Common myeloid progenitor, CD34-positive (primary cell): ENCODE data around the gene CAPN11.

ENCODE experiments used
- CTCF ChIA-PET: fragments of 350-600 bp; sonication (Branson Sonifier 250); formaldehyde crosslinking; loops from one replicate; lab custom pipeline; 2021; ENCODE audit warnings: antibody characterized with exemption; lab: Charles Lee
- POLR2A ChIA-PET: fragments of 350-600 bp; sonication (Branson Sonifier 250); formaldehyde crosslinking; loops from one replicate; lab custom pipeline; 2021; ENCODE audit warnings: antibody characterized with exemption; lab: Charles Lee
- DNase-seq, 3 donors: peaks; one replicate each; pipeline versions ENCODE4 v3.0.0 to v3.0.0-alpha.2; 2013
- H3K27ac ChIP-seq, 2 experiments: 1 replicate in 1 of 2; 2 replicates in 1 of 2; pipeline ENCODE4 v1.7.0; 2013; ENCODE audit warnings: inconsistent platforms in 2 of 2, low read length in 2 of 2, mild to moderate bottlenecking in 2 of 2, low read depth in 1 of 2, moderate library complexity in 1 of 2; ENCODE audit not compliant: severe bottlenecking in 2 of 2, insufficient read depth in 1 of 2, poor library complexity in 1 of 2
- H3K27me3 ChIP-seq, 5 experiments: replicated peaks in 2 of 5; 1 replicate in 3 of 5; 2 replicates in 2 of 5; pipeline versions ENCODE4 v1.6.1 to v1.7.0; 2013; ENCODE audit warnings: low read length in 4 of 5, mild to moderate bottlenecking in 2 of 5, moderate library complexity in 2 of 5, inconsistent platforms in 1 of 5; ENCODE audit not compliant: insufficient read depth in 5 of 5, control insufficient read depth in 4 of 5
- H3K36me3 ChIP-seq, 4 experiments: 1 replicate in 2 of 4; 2 replicates in 2 of 4; pipeline versions ENCODE4 v1.6.1 to v1.7.0; 2013; ENCODE audit warnings: low read length in 3 of 4, control low read depth in 1 of 4, mild to moderate bottlenecking in 1 of 4; ENCODE audit not compliant: control insufficient read depth in 4 of 4, insufficient read depth in 4 of 4
- H3K4me1 ChIP-seq, 4 experiments: 1 replicate in 3 of 4; 2 replicates in 1 of 4; pipeline versions ENCODE4 v1.6.1 to v1.7.1; 2013; ENCODE audit warnings: low read length in 3 of 4, mild to moderate bottlenecking in 3 of 4, control low read depth in 1 of 4, inconsistent platforms in 1 of 4, moderate library complexity in 1 of 4; ENCODE audit not compliant: control insufficient read depth in 4 of 4, insufficient read depth in 4 of 4; ENCODE audit errors: control extremely low read depth in 1 of 4
- H3K4me3 ChIP-seq, 7 experiments: 1 replicate in 4 of 7; 2 replicates in 3 of 7; pipeline versions ENCODE4 v1.5.1 to v1.7.0; 2013; ENCODE audit warnings: mild to moderate bottlenecking in 7 of 7, low read length in 6 of 7, moderate library complexity in 6 of 7, inconsistent platforms in 2 of 7, low read depth in 2 of 7, control low read depth in 1 of 7; ENCODE audit not compliant: insufficient read depth in 4 of 7, control insufficient read depth in 1 of 7; ENCODE audit errors: extremely low read depth in 1 of 7
- H3K9me3 ChIP-seq, 5 experiments: 1 replicate in 4 of 5; 2 replicates in 1 of 5; pipeline versions ENCODE4 v1.6.1 to v1.7.1; 2013; ENCODE audit warnings: low read length in 4 of 5, mild to moderate bottlenecking in 2 of 5, inconsistent platforms in 1 of 5, low read depth in 1 of 5, moderate library complexity in 1 of 5; ENCODE audit not compliant: control insufficient read depth in 4 of 5, insufficient read depth in 2 of 5; ENCODE audit errors: control extremely low read depth in 1 of 5
- WGBS: methylation state at CpG from one replicate; pipeline ENCODE4 v1.1.5; 2013; ENCODE audit not compliant: insufficient coverage; 5-methylcytosine and 5-hydroxymethylcytosine counted together

Gene CAPN11

DNA sequence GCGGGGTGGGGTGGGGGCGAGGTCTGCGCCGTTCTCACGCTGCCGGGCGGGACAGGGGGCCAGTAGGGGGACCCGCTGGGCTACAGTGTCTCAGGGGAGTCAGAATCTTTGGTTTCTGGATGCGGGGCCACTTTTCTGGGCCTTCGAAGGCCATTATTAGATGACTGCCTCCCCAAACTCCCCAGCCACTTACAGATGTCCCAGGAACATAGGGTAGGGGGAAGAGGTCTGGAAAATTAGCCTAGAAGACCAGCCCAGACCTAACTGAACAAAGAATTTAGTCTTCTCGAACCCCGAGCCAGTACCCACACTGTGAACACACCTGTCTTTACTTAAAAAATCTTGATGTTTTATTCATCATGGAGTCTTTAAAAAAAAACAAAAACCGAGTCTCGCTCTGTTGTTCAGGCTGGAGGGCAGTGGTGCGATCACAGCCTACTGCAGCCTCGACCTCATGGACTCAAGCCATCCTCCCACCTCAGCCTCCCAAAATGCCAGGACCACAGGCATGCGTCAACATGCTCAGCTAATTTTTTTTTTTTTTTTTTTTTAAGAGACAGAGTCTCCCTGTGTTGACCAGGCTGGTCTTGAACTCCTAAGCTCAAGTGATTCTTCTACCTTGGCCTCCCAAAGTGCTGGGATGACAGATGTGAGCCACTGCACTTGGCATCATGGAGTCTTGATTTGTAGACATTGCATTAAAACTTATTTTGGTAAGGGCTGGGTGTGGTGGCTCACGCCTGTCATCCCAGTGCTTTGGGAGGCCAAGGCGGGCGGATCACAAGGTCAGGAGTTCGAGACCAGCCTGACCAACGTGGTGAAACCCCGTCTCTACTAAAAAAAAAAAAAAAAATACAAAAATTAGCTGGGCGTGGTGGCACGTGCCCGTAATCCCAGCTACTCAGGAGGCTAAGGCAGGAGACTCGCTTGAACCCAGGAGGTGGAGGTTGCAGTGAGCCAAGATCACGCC is 61.5 kb downstream of the CAPN11 start:
- CTCF ChIA-PET, result interaction anchor here (1.0 to 2.8 kb wide), 8 partner anchors 14 to 102 kb away, joined by 3 to 9 read pairs (median 4); no protein-coding TSS in a partner anchor
- peaks cover 0 to 80% (median 72%) of the 10 kb centered on the region in 4 experiments for H3K4me1 ChIP-seq
- POLR2A ChIA-PET, result interaction anchor here (0.6 to 2.4 kb wide), 5 partner anchors 14 to 44 kb away, joined by 3 to 9 read pairs (median 5); partner anchors contain the start of gene HSP90AB1
- H3K27me3 ChIP-seq, result no peaks in the 10 kb centered on the region
- DNase-seq, result no peak
- H3K4me3 ChIP-seq, result peak overlapping the region in 2 of 7 experiments; percentile 51 to 75
- 100% methylated on average over 5 of the region's 28 CpGs for WGBS
- H3K27ac ChIP-seq, result no peak overlapping the region
- H3K9me3 ChIP-seq, result no peaks in the 10 kb centered on the region
- H3K36me3 ChIP-seq, result no peaks in the 10 kb centered on the region

DNA sequence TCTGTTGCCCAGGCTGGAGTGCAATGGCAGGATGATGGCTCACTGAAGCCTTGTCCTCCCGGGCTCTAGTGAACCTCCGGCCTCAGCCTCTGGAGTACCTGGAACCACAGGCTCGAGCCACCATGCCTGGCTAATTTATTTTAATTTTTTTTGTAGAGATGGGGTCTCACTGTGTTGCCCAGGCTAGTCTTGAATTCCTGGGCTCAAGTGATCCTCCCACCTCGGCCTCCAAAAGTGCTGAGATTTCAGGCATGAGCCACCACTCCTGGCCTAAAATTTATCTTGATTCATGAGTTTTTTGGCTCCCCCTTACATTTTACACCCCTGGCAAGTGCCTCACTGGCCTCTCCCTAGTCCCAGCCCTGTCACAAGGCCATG is 62.3 kb downstream of the CAPN11 start:
- no peak overlapping the region for H3K27ac ChIP-seq
- CTCF ChIA-PET, result interaction anchor here (0.7 to 5.8 kb wide), 14 partner anchors 8 to 57 kb away, joined by 3 to 96 read pairs (median 4); no protein-coding TSS in a partner anchor
- 100% methylated on average over 4 of the region's 4 CpGs for WGBS

DNA sequence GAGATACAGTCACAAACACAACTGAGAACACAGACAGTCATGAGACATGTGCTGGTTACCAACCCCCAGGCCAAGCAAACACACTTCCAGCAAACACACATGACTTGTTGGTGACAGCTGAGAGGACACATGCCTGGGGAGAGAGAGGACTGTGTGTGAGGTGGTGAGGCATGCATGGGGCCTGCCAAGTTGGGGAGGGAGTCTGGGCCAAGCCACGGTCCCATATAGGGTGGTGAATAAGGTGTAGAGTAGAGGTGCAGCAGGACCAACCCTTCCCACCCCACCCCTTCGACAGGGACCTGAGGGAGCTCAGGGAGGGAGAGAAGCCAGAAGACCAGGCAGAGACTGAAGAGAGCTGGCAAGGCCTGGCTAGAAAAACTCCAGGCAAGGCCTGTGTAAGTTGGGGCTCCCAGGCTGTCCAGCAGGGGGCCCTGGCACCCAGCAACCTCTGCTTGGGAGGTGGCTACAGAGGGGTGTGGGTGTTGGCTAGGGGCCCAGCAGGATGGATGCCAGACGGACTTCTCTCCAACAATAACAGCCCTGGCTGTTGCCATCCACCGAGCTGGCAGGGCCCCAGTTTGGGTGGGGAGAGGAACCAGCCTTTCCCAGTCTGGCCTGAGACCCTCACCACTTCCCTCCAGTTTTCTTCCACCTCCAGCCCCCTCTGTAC is 62.8 kb downstream of the CAPN11 start:
- Histone ChIP-seq H3K27ac (no peak overlapping the region), H3K4me1 (peaks cover 0 to 89% (median 83%) of the 10 kb centered on the region in 4 experiments), H3K4me3 (peak overlapping the region in 2 of 7 experiments; percentile 11), H3K27me3 (no peaks in the 10 kb centered on the region), H3K36me3 (no peaks in the 10 kb centered on the region), H3K9me3 (no peaks in the 10 kb centered on the region)
- no CpG with 5 or more reads among the region's 4 CpGs for WGBS
- ChIA-PET CTCF (interaction anchor here (0.7 to 5.8 kb wide), 17 partner anchors 9 to 58 kb away, joined by 3 to 96 read pairs (median 4); partner anchors contain the start of gene HSP90AB1), POLR2A (interaction anchor here (2.4 kb wide), 1 partner anchor 26 kb away, joined by 9 read pairs; the partner anchor contains the start of gene HSP90AB1)
- DNase-seq, result peak; percentile 89 to 93 (median 93)

More for the DNA sequence above, 62.3 kb downstream of the CAPN11 start:
- DNase-seq, result no peak
- Histone ChIP-seq H3K4me3 (no peak overlapping the region), H3K36me3 (no peaks in the 10 kb centered on the region), H3K27me3 (no peaks in the 10 kb centered on the region), H3K9me3 (no peaks in the 10 kb centered on the region), H3K4me1 (peaks cover 0 to 85% (median 79%) of the 10 kb centered on the region in 4 experiments)
- POLR2A ChIA-PET, result interaction anchor here (2.4 kb wide), 1 partner anchor 26 kb away, joined by 9 read pairs; the partner anchor contains the start of gene HSP90AB1

DNA sequence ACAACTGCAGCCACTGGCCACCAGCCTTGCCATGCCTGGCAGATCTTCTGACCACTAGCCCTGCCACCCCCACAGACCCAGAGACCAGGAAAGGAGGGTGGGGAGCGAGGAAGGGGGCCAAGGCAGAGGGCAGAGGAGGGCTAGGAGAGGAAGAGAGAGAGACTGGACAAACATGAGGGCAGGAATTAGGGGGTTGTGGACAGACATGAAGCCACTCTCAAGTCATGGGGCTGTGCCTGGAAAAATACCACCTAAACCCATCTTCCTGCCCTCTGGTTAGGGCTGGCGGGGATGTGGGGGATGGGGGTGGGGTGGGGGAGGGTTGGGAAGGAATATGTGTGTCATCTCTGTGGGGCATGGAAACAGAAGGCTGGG is 63.3 kb downstream of the CAPN11 start:
- H3K9me3 ChIP-seq, result no peaks in the 10 kb centered on the region
- H3K4me1 ChIP-seq, result peaks cover 0 to 89% (median 79%) of the 10 kb centered on the region in 4 experiments
- H3K36me3 ChIP-seq, result peaks cover 0 to under 1% (median 0%) of the 10 kb centered on the region in 4 experiments
- no CpG with 5 or more reads among the region's 2 CpGs for WGBS
- no peaks in the 10 kb centered on the region for H3K27me3 ChIP-seq
- no peak for DNase-seq
- ChIA-PET POLR2A (interaction anchor here (0.7 to 2.4 kb wide), 2 partner anchors 25 to 42 kb away, joined by 4 to 9 read pairs; partner anchors contain the start of gene HSP90AB1), CTCF (interaction anchor here (0.7 to 5.8 kb wide), 17 partner anchors 8 to 58 kb away, joined by 3 to 96 read pairs (median 4); partner anchors contain the start of gene HSP90AB1)
- no peak overlapping the region for H3K27ac ChIP-seq
- H3K4me3 ChIP-seq, result peak overlapping the region in 1 of 7 experiments; percentile 78

DNA sequence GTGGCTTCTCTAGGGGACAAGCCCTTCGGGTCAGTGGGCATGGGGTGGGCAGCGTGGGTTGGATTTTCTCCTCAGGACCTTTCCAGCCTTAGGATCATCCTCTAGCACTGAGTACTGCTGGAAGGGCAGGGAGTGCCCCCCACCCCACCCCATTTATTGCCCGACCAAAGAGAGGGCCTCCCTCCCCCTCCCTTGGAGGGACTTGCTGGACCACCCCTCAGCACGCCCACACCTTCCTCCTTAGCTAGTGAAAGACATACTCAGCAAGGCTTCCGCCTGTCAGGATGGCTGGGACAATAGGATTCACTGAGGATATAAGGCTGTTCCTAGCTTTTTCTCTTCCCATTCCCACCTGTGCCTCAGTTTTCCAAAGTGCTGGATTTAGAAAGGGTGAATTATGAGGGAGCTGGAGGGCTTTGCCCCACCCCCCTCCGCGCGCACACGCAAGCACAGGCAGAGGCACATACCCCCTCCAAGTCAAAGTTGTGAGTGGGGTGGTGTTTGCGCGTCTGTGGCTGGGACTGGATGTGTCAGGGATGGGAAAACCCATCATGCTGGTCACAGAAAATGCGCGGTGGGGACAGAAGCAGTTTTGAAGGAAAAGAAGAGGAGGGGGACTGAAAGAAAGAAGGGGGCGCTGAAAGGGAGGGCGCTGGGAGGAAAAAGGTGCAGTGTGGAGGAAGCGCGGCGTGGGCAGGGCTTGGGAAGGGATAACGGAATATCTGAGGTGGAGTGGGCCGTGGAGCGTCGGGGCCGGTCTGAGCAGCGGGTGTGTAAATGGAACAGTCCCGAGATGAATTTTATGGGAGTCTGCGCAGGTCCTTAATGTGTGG is 64.1 kb downstream of the CAPN11 start:
- ChIA-PET CTCF (interaction anchor here (0.7 to 5.8 kb wide), 14 partner anchors 8 to 533 kb away, joined by 3 to 96 read pairs (median 4); partner anchors contain the start of gene HSP90AB1), POLR2A (interaction anchor here (0.7 to 3.0 kb wide), 3 partner anchors 24 to 42 kb away, joined by 4 to 11 read pairs (median 9); partner anchors contain the start of gene HSP90AB1)
- peak in 1 of 3 donors; percentile 23 for DNase-seq
- no peaks in the 10 kb centered on the region for H3K27me3 ChIP-seq
- H3K27ac ChIP-seq, result no peak overlapping the region
- H3K9me3 ChIP-seq, result no peaks in the 10 kb centered on the region
- H3K4me3 ChIP-seq, result peak overlapping the region in 6 of 7 experiments; percentile 42 to 78 (median 60)
- H3K4me1 ChIP-seq, result peaks cover 0 to 89% (median 72%) of the 10 kb centered on the region in 4 experiments
- H3K36me3 ChIP-seq, result peaks cover 0 to 8% (median 0%) of the 10 kb centered on the region in 4 experiments
- WGBS, result 9% methylated on average over 19 of the region's 26 CpGs
